AG04450 (cell line): ENCODE results near the gene MYL6B. TPM values are rescaled to one million over a fixed set of nuclear protein-coding genes. Genes with fewer than 3 reads are reported as not detected.

Experiments
- CTCF ChIA-PET: fragments of 300-600, 350-600 bp; formaldehyde crosslinking; extraction: SDS; loops from one replicate; lab custom pipeline; 2022; ENCODE audit warnings: antibody characterized with exemption, inconsistent platforms; lab: Charles Lee
- POLR2A ChIA-PET: fragments of 350-600 bp; formaldehyde crosslinking; extraction: SDS; loops from one replicate; lab custom pipeline; 2021; ENCODE audit warnings: antibody characterized with exemption, inconsistent platforms; lab: Yijun Ruan, JAX
- DNase-seq: peaks from one replicate; pipeline ENCODE4 v3.0.0-alpha.2; 2011; ENCODE audit warnings: low read depth, low spot score
- H3K27ac ChIP-seq: one replicate; pipeline ENCODE4 v1.5.1; 2012; ENCODE audit warnings: low read depth, low read length, control low read depth
- H3K27me3 ChIP-seq: one replicate; pipeline ENCODE4 v1.6.0; 2012; ENCODE audit warnings: low read length; ENCODE audit not compliant: control insufficient read depth, insufficient read depth
- H3K4me3 ChIP-seq: 2 replicates; pipeline ENCODE4 v1.5.1; 2011; ENCODE audit warnings: mild to moderate bottlenecking, low read depth, low read length, control low read depth
- H3K9me3 ChIP-seq: 2 replicates; pipeline ENCODE4 v1.5.1; 2012; ENCODE audit warnings: low read length; ENCODE audit not compliant: control insufficient read depth, insufficient read depth
- CTCF ChIP-seq: IDR thresholded peaks from 2 replicates; pipeline ENCODE4 v1.5.1; 2011; ENCODE audit warnings: low read depth, low read length, control low read depth, inconsistent platforms
- polyA plus RNA-seq: library from polyadenylated mRNA; depleted of rRNA; stranded (reverse); fragments of >200 nt; gene quantifications from 2 replicates; pipeline ENCODE4 v1.2.3, GENCODE V29; 2011

The MYL6B gene
- polyA plus RNA-seq, 1 experiment = 124 TPM

DNA sequence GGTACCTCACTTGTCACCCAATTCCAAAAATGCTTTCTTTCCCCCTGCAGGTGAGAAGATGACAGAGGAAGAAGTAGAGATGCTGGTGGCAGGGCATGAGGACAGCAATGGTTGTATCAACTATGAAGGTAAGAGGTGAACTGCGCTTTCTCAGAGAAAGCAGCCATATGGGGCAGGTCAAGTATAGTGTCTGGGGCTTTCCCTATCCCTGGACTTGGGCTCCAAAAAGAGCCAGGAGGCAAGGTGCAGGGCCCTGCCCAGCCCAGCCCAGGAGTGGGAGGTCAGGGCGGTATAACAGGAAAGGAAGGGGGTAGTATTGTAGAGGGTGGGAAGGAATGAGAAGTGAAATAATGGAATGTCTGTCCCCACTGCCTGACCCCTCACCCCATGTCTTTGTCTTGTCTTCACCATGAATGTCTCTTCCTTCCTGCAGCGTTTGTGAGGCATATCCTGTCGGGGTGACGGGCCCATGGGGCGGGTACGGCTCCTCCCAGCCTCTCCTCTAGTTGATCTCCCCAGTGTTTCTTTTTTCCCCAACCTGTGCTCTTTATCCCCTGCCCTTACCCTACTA is 7.9 kb downstream of the MYL6B start:
- Histone ChIP-seq H3K27ac (peak overlapping the region; percentile 25), H3K9me3 (no peaks in the 10 kb centered on the region), H3K4me3 (peak overlapping the region; percentile 99), H3K27me3 (no peaks in the 10 kb centered on the region)
- ChIA-PET POLR2A (interaction anchor here (1.2 to 2.6 kb wide), 2 partner anchors 32 to 61 kb away, joined by 3 to 28 read pairs; partner anchors contain the start of genes ESYT1 and RNF41), CTCF (interaction anchor here (1.7 kb wide), 1 partner anchor 29 kb away, joined by 11 read pairs; the partner anchor contains the start of gene SMARCC2)
- no peak for DNase-seq
- TF ChIP-seq CTCF = no peak

- POLR2A ChIA-PET = interaction anchor here (1.3 to 2.5 kb wide), 3 partner anchors 28 to 43 kb away, joined by 7 to 8 read pairs (median 7); partner anchors contain the start of genes ESYT1, SMARCC2 and ZC3H10
- CTCF ChIA-PET = interaction anchor here (0.9 to 1.7 kb wide), 2 partner anchors 28 to 42 kb away, joined by 5 to 11 read pairs; partner anchors contain the start of gene SMARCC2
These were observed 8.7 kb downstream of the MYL6B start for GRCh38 chr12:56160894-56161689.

DNA sequence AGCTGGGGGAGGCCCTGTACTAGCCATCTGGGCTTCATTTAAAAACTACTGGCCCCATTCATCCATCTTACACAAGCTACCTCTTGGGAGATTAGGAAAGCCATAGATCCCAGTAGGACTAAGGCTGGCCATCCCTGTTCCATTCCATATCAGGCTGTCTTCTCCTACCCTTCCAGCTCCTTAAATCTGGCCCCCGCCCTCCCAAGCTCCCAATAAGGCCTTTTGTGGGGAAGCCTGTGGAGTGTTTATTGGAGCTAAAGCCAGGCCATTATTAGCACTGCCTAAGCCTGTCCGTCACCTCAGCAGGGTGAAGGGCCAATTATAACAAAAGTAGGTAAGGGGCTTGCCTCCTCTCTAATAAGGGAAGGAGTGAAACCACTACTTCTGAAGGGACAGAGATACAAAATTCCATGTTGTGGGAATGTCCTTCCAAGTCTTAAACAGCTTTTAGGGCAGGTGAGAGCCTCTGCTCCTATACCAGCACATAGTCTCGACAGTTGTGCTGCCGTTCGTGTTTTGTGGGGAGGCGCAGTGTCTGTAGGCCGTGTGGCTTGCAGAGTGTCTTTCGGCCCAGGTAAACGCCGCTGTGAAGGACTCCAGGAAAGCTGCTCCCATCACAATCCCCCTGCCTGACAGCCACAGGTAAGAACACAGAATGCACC is 9.4 kb downstream of the MYL6B start:
- no peak for TF ChIP-seq CTCF
- H3K27me3 ChIP-seq = no peaks in the 10 kb centered on the region
- ChIA-PET POLR2A (interaction anchor here (1.0 to 2.5 kb wide), 6 partner anchors 10 to 44 kb away, joined by 4 to 18 read pairs (median 7); partner anchors contain the start of genes ESYT1, SMARCC2 and ZC3H10), CTCF (interaction anchor here (0.7 to 1.7 kb wide), 5 partner anchors 14 to 43 kb away, joined by 5 to 11 read pairs (median 9); partner anchors contain the start of gene SMARCC2)
- DNase-seq = no peak
- 0 out of 2 replicates have a peak overlapping the region, but pooled peaks have one; percentile 10 for H3K4me3 ChIP-seq
- peak overlapping the region; percentile 31 for H3K27ac ChIP-seq
- H3K9me3 ChIP-seq = no peaks in the 10 kb centered on the region

More at GRCh38 chr12:56160894-56161689, 8.7 kb downstream of the MYL6B start:
- Histone ChIP-seq H3K27me3 (no peaks in the 10 kb centered on the region), H3K27ac (peak overlapping the region; percentile 42), H3K9me3 (no peaks in the 10 kb centered on the region), H3K4me3 (peak overlapping the region; percentile 99)
- DNase-seq = no peak
- TF ChIP-seq CTCF = no peak

- ChIA-PET CTCF (interaction anchor here (0.6 to 1.8 kb wide), 6 partner anchors 11 to 44 kb away, joined by 3 to 9 read pairs (median 4); partner anchors contain the start of genes SMARCC2 and ZC3H10), POLR2A (interaction anchor here (0.5 to 2.5 kb wide), 14 partner anchors 11 to 1358 kb away, joined by 3 to 18 read pairs (median 4); partner anchors contain the start of genes DDIT3, ESYT1, SMARCC2 and ZC3H10)
- Histone ChIP-seq H3K27me3 (no peaks in the 10 kb centered on the region), H3K27ac (peak overlapping the region; percentile 12), H3K9me3 (no peaks in the 10 kb centered on the region), H3K4me3 (no peak overlapping the region)
- DNase-seq = no peak
- no peak for TF ChIP-seq CTCF
These were observed 10.3 kb downstream of the MYL6B start for GRCh38 chr12:56162468-56163290.
